ENCODE measurements around the gene POGZ. TPM values are rescaled to one million over a fixed set of nuclear protein-coding genes. Genes with fewer than 3 reads are reported as not detected.

POGZ gene
- total and polyA plus RNA-seq, 2 of the 13 experiments (the other 11 are each of a cell fraction or from before 2014, with no cell fraction given) = 15.3 to 45.6 TPM

DNA sequence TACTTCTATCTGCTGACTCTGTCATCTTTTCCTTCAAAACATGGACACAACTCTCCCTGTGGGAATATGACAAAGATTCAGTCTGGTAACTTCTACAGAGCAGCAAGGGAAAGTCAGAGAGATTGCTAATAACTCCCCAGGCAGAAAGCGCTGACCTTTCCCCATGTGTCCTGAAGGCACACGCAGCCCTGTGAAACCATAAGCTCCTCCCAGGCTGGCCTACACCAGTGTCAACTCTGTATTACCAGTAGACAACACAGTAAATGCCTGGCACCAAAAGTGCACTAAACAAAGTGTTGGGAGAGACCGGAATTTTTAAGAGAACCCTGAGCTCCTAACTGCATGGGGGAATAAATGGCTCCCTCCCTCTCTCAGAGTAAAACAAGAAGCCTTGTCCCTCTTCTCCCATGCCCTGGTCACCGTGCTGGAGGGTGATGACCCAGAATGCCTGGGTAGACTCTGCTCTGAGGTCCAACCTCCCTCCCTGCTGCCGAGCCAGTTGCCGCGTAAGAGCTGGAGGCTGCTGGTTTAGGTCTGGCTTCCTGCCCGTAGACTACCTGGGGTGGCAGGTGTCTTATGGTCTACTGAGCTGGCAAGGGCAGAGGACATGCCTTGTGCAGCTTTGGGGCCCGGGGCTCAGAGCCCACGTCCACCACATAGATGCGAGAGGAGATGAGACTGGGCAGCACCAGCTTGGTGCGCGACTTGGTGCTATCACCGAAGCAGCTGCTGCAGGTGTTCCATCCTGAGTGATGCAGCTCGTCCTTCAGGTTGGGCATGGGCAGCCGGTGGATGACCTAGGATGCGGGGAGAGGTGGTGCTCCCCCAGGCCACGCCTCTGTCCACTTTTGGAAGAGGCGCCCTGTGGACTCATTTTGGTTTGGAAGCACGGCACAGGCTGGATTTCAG is 90.6 kb downstream of the POGZ start:
- no peak overlapping the region for H2AFZ ChIP-seq (ENCODE audit: low read length)
- H3K27ac ChIP-seq (ENCODE audit: extremely low read length, insufficient read depth, low read length) = no peak overlapping the region
- no peak overlapping the region for H3K4me3 ChIP-seq (replicated peaks in 1 of 3; ENCODE audit: insufficient read depth in 1 of 3, low read depth in 2 of 3, low read length in 3 of 3)
- peaks cover 8 to 18% of the 10 kb centered on the region in 2 experiments; a peak in 4 of 5 replicates for H3K36me3 ChIP-seq (replicated peaks in 1 of 2; ENCODE audit: control insufficient read depth in 1 of 2, insufficient read depth in 2 of 2, low read length in 2 of 2)
- in situ Hi-C loops (cut with HindIII; ENCODE audit: extremely low pct_ligation_motif_present, low pct_unique_long_range_greater_than_20kb) (no loop called here), intact Hi-C loops (cut with micrococcal nuclease; ENCODE audit: unreplicated experiment) (no loop called here)
- FAIRE-seq = no peak
- no peak overlapping the region for H3K9ac ChIP-seq (ENCODE audit: insufficient read depth, low read depth, low read length)
- CTCF ChIA-PET (ENCODE audit: low intra/inter-chr PET ratio, low total read pairs) = no interaction called here
- DNase-seq (ENCODE audit: low spot score) = no peak
- no peaks in the 10 kb centered on the region for H3K27me3 ChIP-seq (ENCODE audit: control insufficient read depth in 1 of 2, insufficient read depth in 2 of 2, low read length in 2 of 2)
- no peaks in the 10 kb centered on the region for H4K20me1 ChIP-seq (ENCODE audit: insufficient read depth, low read length)
- no peaks in the 10 kb centered on the region for H3K9me3 ChIP-seq (ENCODE audit: low read length)
- peaks cover 5% of the 10 kb centered on the region for H3K79me2 ChIP-seq (ENCODE audit: insufficient read depth, low read length)
- POLR2A ChIA-PET = interaction anchor here (1.2 kb wide), 1 partner anchor 14 kb away, joined by 3 read pairs; no protein-coding TSS in a partner anchor
- peaks cover 32% of the 10 kb centered on the region for H3K4me1 ChIP-seq (ENCODE audit: insufficient read depth, low read length)
- BruUV-seq (replicated peaks) = no TSS peak
- ATAC-seq = no peak
- WGBS (ENCODE audit: low lambda C conversion rate) = 96% methylated on average over 4 of the region's 20 CpGs
- TF ChIP-seq RAD51 (IDR thresholded peaks at IDR 0.05; ENCODE audit: borderline replicate concordance) (no peak), ZNF605 (CRISPR knock-in tag; IDR thresholded peaks at IDR 0.05) (no peak), ZXDC (CRISPR knock-in tag; IDR thresholded peaks at IDR 0.05) (no peak), MTF2 (CRISPR knock-in tag; IDR thresholded peaks at IDR 0.05; ENCODE audit: borderline replicate concordance) (no peak), PRPF4 (IDR thresholded peaks at IDR 0.05; ENCODE audit: low read depth, low read length, poor library complexity, severe bottlenecking) (no peak), NCOA5 (CRISPR knock-in tag; IDR thresholded peaks at IDR 0.05) (no peak), MAFK (conservative IDR thresholded peaks at IDR 0.05 in 1 of 2, IDR thresholded peaks at IDR 0.05 in 1 of 2; ENCODE audit: low read length in 2 of 2) (no peak), IRX3 (CRISPR knock-in tag; IDR thresholded peaks at IDR 0.05; ENCODE audit: borderline replicate concordance, low read depth) (no peak), NFYB (CRISPR knock-in tag; IDR thresholded peaks at IDR 0.05) (no peak), ZNF709 (CRISPR knock-in tag; IDR thresholded peaks at IDR 0.05) (no peak), NR2F6 (IDR thresholded peaks at IDR 0.05) (no peak), NR2F6 (CRISPR knock-in tag; IDR thresholded peaks at IDR 0.05) (no peak), AKAP8 (CRISPR knock-in tag; IDR thresholded peaks at IDR 0.05) (no peak), RAD21 (CRISPR knock-in tag; IDR thresholded peaks at IDR 0.05) (no peak)
- TF ChIP-seq, protein P1, sequence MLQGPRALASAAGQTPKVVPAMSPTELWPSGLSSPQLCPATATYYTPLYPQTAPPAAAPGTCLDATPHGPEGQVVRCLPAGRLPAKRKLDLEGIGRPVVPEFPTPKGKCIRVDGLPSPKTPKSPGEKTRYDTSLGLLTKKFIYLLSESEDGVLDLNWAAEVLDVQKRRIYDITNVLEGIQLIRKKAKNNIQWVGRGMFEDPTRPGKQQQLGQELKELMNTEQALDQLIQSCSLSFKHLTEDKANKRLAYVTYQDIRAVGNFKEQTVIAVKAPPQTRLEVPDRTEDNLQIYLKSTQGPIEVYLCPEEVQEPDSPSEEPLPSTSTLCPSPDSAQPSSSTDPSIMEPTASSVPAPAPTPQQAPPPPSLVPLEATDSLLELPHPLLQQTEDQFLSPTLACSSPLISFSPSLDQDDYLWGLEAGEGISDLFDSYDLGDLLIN (CRISPR knock-in tag; IDR thresholded peaks at IDR 0.05; ENCODE audit: borderline replicate concordance) = no peak
- H3K4me2 ChIP-seq (ENCODE audit: low read depth, low read length) = no peak overlapping the region

All from HepG2 (cell line).